HCT116 (cell line): ENCODE results near the gene GRIN1. TPM values are rescaled to one million over a fixed set of nuclear protein-coding genes. Genes with fewer than 3 reads are reported as not detected.

Source experiments
- ATAC-seq: fragments of 200-7000 bp; cut with Tn5 transposase; 2 replicates; pipeline ENCODE4 v1.9.1; 2020; ENCODE audit warnings: mild to moderate bottlenecking, moderate library complexity
- BruUV-seq: library from RNA; stranded (reverse); fragments of 400-500 nt; replicated peaks from 2 replicates; lab custom pipeline; 2021; lab: Mats Ljungman, UMichigan
- CTCF ChIA-PET: fragments of 300-600 bp; sonication (Branson Sonifier 250); formaldehyde crosslinking; loops from one replicate; lab custom pipeline; 2021; ENCODE audit warnings: antibody characterized with exemption; lab: Charles Lee
- POLR2A ChIA-PET: fragments of 300-600, 350-600 bp; sonication (Branson Sonifier 250); formaldehyde crosslinking; loops from one replicate; lab custom pipeline; 2021; ENCODE audit warnings: antibody characterized with exemption; lab: Charles Lee
- RAD21 ChIA-PET, 2 experiments: fragments of 300-600 bp; sonication (Branson Sonifier 250); formaldehyde crosslinking; loops; one replicate each; lab custom pipeline; 2023; ENCODE audit warnings: low total read pairs in 2 of 2; ENCODE audit not compliant: uncharacterized antibody in 2 of 2, unreplicated experiment in 2 of 2, low non-redundant PET in 1 of 2; lab: Charles Lee
- DNase-seq: peaks from one replicate; pipeline ENCODE4 v3.0.0-alpha.2; 2010; ENCODE audit warnings: low read depth, low spot score
- H2AFZ ChIP-seq: fragments of 200-600 bp; shearing (Covaris generic), sonication (generic); 2 replicates; pipeline ENCODE4 v1.6.1; 2017; ENCODE audit warnings: low read depth, mixed run types, mixed read lengths, antibody characterized with exemption, low read length; ENCODE audit not compliant: poor library complexity, severe bottlenecking
- H3K27ac ChIP-seq: 2 replicates; pipeline ENCODE4 v1.5.1; 2012; ENCODE audit warnings: low read depth, low read length
- H3K27me3 ChIP-seq: fragments of 200-600 bp; sonication (generic); 2 replicates; pipeline ENCODE4 v1.6.1; 2016; ENCODE audit warnings: mixed run types, low read length, mixed read lengths; ENCODE audit not compliant: insufficient read depth
- H3K36me3 ChIP-seq, 2 experiments: fragments of 200-500 bp in 1 of 2; fragments of 200-600 bp in 1 of 2; sonication (Bioruptor generic) in 1 of 2; sonication (generic) in 1 of 2; 2 replicates each; pipeline versions ENCODE4 v1.5.1 to v1.6.1; 2014 to 2016; ENCODE audit warnings: low read length in 2 of 2, inconsistent platforms in 1 of 2, mixed read lengths in 1 of 2, mixed run types in 1 of 2; ENCODE audit not compliant: insufficient read depth in 2 of 2, control insufficient read depth in 1 of 2
- H3K4me1 ChIP-seq, 2 experiments: fragments of 200-600 bp in 1 of 2; sonication (generic) in 1 of 2; 2 replicates each; pipeline versions ENCODE4 v1.5.1 to v1.6.1; 2012 to 2017; ENCODE audit warnings: low read length in 2 of 2, inconsistent platforms in 1 of 2, mild to moderate bottlenecking in 1 of 2, mixed read lengths in 1 of 2, mixed run types in 1 of 2, moderate library complexity in 1 of 2; ENCODE audit not compliant: insufficient read depth in 2 of 2, control insufficient read depth in 1 of 2
- H3K4me2 ChIP-seq: fragments of 200-600 bp; sonication (generic); 2 replicates; pipeline ENCODE4 v1.6.1; 2017; ENCODE audit warnings: mixed run types, low read length, mixed read lengths
- H3K4me3 ChIP-seq, 2 experiments: fragments of 200-600 bp in 1 of 2; sonication (generic) in 1 of 2; replicated peaks in 1 of 2; 2 replicates each; pipeline ENCODE4 v1.5.1; 2011 to 2016; ENCODE audit warnings: low read length in 2 of 2, control low read depth in 1 of 2, low read depth in 1 of 2, mild to moderate bottlenecking in 1 of 2, mixed read lengths in 1 of 2, mixed run types in 1 of 2
- H3K79me2 ChIP-seq: fragments of 200-600 bp; sonication (generic); 2 replicates; pipeline ENCODE4 v1.6.1; 2017; ENCODE audit warnings: mild to moderate bottlenecking, mixed run types, low read length, moderate library complexity, mixed read lengths; ENCODE audit not compliant: insufficient read depth
- H3K9ac ChIP-seq: fragments of 200-600 bp; sonication (generic); 2 replicates; pipeline ENCODE4 v1.6.1; 2016; ENCODE audit warnings: low read length, mixed read lengths
- H3K9me2 ChIP-seq: fragments of 200-600 bp; sonication (generic), shearing (Covaris generic); 2 replicates; pipeline ENCODE4 v1.6.1; 2017; ENCODE audit warnings: mixed run types, mild to moderate bottlenecking, moderate library complexity; ENCODE audit not compliant: insufficient read depth
- H3K9me3 ChIP-seq, 2 experiments: fragments of 200-500 bp in 1 of 2; fragments of 200-600 bp in 1 of 2; sonication (Bioruptor generic) in 1 of 2; sonication (generic) in 1 of 2; 2 replicates each; pipeline ENCODE4 v1.6.1; 2014 to 2017; ENCODE audit warnings: low read length in 2 of 2, mixed read lengths in 2 of 2, inconsistent platforms in 1 of 2, low read depth in 1 of 2, mild to moderate bottlenecking in 1 of 2, mixed run types in 1 of 2, moderate library complexity in 1 of 2; ENCODE audit not compliant: control insufficient read depth in 1 of 2, insufficient read depth in 1 of 2
- H4K20me1 ChIP-seq: fragments of 200-600 bp; sonication (generic), shearing (Covaris generic); 2 replicates; pipeline ENCODE4 v1.6.1; 2017; ENCODE audit warnings: mixed run types, mild to moderate bottlenecking, moderate library complexity; ENCODE audit not compliant: insufficient read depth
- CEBPB ChIP-seq: IDR thresholded peaks from 2 replicates; pipeline ENCODE4 v1.6.1; 2012; ENCODE audit warnings: low read depth
- EGR1 ChIP-seq: IDR thresholded peaks from 2 replicates; pipeline ENCODE4 v1.6.1; 2012; ENCODE audit warnings: low read depth
- ELF1 ChIP-seq: IDR thresholded peaks from 2 replicates; pipeline ENCODE4 v1.6.1; 2012; ENCODE audit warnings: low read depth, borderline replicate concordance
- EZH2 ChIP-seq: fragments of 200-600 bp; sonication (generic); IDR thresholded peaks from 2 replicates; pipeline ENCODE4 v1.6.1; 2017; ENCODE audit warnings: antibody characterized with exemption, mixed run types
- EZH2phosphoT487 ChIP-seq: fragments of 200-600 bp; IDR thresholded peaks from 2 replicates; pipeline ENCODE4 v1.6.1; 2018; ENCODE audit warnings: antibody characterized with exemption, borderline replicate concordance
- FOSL1 ChIP-seq: IDR thresholded peaks from 2 replicates; pipeline ENCODE4 v1.6.1; 2012; ENCODE audit warnings: low read depth
- JUND ChIP-seq: IDR thresholded peaks from 2 replicates; pipeline ENCODE4 v1.6.1; 2012
- SIN3A ChIP-seq: IDR thresholded peaks from 2 replicates; pipeline ENCODE4 v1.6.1; 2012; ENCODE audit warnings: low read depth
- SRF ChIP-seq: IDR thresholded peaks from 2 replicates; pipeline ENCODE4 v1.6.1; 2012; ENCODE audit warnings: low read depth
- YY1 ChIP-seq: IDR thresholded peaks from 2 replicates; pipeline ENCODE4 v1.6.1; 2011; ENCODE audit warnings: low read length, low read depth, moderate library complexity, mild to moderate bottlenecking; ENCODE audit not compliant: insufficient replicate concordance; ENCODE audit errors: extremely low read depth
- ZFX ChIP-seq: fragments of 450-650 bp; IDR thresholded peaks from 2 replicates; pipeline ENCODE4 v1.6.1; 2017
- intact Hi-C: fragments of 100-400 bp; cut with micrococcal nuclease; formaldehyde crosslinking; loops from 2 replicates; pipeline ENCODE4 v1.10.0; 2022
- total RNA-seq: library from RNA; stranded (reverse); gene quantifications from one replicate; pipeline ENCODE4 v1.2.1, GENCODE V29; 2021; ENCODE audit not compliant: unreplicated experiment
- TF ChIP-seq, protein P1 (sequence below): IDR thresholded peaks from 2 replicates; pipeline ENCODE4 v1.6.1; 2012; ENCODE audit warnings: low read depth
- TF ChIP-seq, protein P2 (sequence below), 3 experiments: fragments of 200-600 bp in 1 of 3; sonication (generic) in 1 of 3; IDR thresholded peaks in 2 of 3; conservative IDR thresholded peaks in 1 of 3; 2 replicates each; pipeline ENCODE4 v1.5.1; 2012 to 2017; ENCODE audit warnings: low read depth in 2 of 3, low read length in 2 of 3, antibody characterized with exemption in 1 of 3, borderline replicate concordance in 1 of 3, control low read depth in 1 of 3, mild to moderate bottlenecking in 1 of 3, mixed read lengths in 1 of 3, mixed run types in 1 of 3, moderate library complexity in 1 of 3; ENCODE audit not compliant: insufficient read depth in 1 of 3
- TF ChIP-seq, protein P3 (sequence below): IDR thresholded peaks from 2 replicates; pipeline ENCODE4 v1.6.1; 2012

GRIN1 gene
- total RNA-seq, 1 experiment from 2014 or later, result 23.1 TPM

GRCh38 chr9:137136261-137136880 lies 2.6 kb upstream of the GRIN1 start:
- ChIA-PET POLR2A (no interaction called here), RAD21 (no interaction called here), CTCF (no interaction called here)
- Histone ChIP-seq H3K4me3 (no peak overlapping the region), H2AFZ (no peak overlapping the region), H3K9ac (no peak overlapping the region), H4K20me1 (no peaks in the 10 kb centered on the region), H3K79me2 (no peaks in the 10 kb centered on the region), H3K4me2 (no peak overlapping the region), H3K9me3 (no peaks in the 10 kb centered on the region), H3K27me3 (no peaks in the 10 kb centered on the region), H3K27ac (no peak overlapping the region; the same call in 1 of the 2 replicates), H3K9me2 (no peaks in the 10 kb centered on the region), H3K36me3 (no peaks in the 10 kb centered on the region), H3K4me1 (peaks cover 12 to 18% of the 10 kb centered on the region in 2 experiments)
- DNase-seq (no peak), ATAC-seq (peak; percentile 18; the same call in 1 of the 2 replicates)
- BruUV-seq, result no TSS peak
- TF ChIP-seq EZH2phosphoT487 (no peak), ZFX (no peak), EGR1 (no peak), SRF (no peak), SIN3A (no peak), CEBPB (no peak), JUND (no peak), YY1 (no peak), ELF1 (no peak), FOSL1 (no peak), EZH2 (no peak)
- TF ChIP-seq, protein P1, sequence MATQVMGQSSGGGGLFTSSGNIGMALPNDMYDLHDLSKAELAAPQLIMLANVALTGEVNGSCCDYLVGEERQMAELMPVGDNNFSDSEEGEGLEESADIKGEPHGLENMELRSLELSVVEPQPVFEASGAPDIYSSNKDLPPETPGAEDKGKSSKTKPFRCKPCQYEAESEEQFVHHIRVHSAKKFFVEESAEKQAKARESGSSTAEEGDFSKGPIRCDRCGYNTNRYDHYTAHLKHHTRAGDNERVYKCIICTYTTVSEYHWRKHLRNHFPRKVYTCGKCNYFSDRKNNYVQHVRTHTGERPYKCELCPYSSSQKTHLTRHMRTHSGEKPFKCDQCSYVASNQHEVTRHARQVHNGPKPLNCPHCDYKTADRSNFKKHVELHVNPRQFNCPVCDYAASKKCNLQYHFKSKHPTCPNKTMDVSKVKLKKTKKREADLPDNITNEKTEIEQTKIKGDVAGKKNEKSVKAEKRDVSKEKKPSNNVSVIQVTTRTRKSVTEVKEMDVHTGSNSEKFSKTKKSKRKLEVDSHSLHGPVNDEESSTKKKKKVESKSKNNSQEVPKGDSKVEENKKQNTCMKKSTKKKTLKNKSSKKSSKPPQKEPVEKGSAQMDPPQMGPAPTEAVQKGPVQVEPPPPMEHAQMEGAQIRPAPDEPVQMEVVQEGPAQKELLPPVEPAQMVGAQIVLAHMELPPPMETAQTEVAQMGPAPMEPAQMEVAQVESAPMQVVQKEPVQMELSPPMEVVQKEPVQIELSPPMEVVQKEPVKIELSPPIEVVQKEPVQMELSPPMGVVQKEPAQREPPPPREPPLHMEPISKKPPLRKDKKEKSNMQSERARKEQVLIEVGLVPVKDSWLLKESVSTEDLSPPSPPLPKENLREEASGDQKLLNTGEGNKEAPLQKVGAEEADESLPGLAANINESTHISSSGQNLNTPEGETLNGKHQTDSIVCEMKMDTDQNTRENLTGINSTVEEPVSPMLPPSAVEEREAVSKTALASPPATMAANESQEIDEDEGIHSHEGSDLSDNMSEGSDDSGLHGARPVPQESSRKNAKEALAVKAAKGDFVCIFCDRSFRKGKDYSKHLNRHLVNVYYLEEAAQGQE, result no peak
- TF ChIP-seq, protein P2, sequence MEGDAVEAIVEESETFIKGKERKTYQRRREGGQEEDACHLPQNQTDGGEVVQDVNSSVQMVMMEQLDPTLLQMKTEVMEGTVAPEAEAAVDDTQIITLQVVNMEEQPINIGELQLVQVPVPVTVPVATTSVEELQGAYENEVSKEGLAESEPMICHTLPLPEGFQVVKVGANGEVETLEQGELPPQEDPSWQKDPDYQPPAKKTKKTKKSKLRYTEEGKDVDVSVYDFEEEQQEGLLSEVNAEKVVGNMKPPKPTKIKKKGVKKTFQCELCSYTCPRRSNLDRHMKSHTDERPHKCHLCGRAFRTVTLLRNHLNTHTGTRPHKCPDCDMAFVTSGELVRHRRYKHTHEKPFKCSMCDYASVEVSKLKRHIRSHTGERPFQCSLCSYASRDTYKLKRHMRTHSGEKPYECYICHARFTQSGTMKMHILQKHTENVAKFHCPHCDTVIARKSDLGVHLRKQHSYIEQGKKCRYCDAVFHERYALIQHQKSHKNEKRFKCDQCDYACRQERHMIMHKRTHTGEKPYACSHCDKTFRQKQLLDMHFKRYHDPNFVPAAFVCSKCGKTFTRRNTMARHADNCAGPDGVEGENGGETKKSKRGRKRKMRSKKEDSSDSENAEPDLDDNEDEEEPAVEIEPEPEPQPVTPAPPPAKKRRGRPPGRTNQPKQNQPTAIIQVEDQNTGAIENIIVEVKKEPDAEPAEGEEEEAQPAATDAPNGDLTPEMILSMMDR (IDR thresholded peaks at IDR 0.05 in 2 of 3, conservative IDR thresholded peaks at IDR 0.05 in 1 of 3; ENCODE audit: borderline replicate concordance in 1 of 3, insufficient read depth in 1 of 3, low read depth in 2 of 3, low read length in 2 of 3), result no peak
- TF ChIP-seq, protein P3, sequence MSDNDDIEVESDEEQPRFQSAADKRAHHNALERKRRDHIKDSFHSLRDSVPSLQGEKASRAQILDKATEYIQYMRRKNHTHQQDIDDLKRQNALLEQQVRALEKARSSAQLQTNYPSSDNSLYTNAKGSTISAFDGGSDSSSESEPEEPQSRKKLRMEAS, result no peak
- intact Hi-C loops, result no loop called here
